HCT116 (cell line): ENCODE data around the gene RBMS1. TPM values are rescaled to one million over a fixed set of nuclear protein-coding genes. Genes with fewer than 3 reads are reported as not detected.

Source experiments
- ATAC-seq: fragments of 200-7000 bp; cut with Tn5 transposase; 2 replicates; pipeline ENCODE4 v1.9.1; 2020; ENCODE audit warnings: mild to moderate bottlenecking, moderate library complexity
- BruUV-seq: library from RNA; stranded (reverse); fragments of 400-500 nt; replicated peaks from 2 replicates; lab custom pipeline; 2021; lab: Mats Ljungman, UMichigan
- CTCF ChIA-PET: fragments of 300-600 bp; sonication (Branson Sonifier 250); formaldehyde crosslinking; loops from one replicate; lab custom pipeline; 2021; ENCODE audit warnings: antibody characterized with exemption; lab: Charles Lee
- POLR2A ChIA-PET: fragments of 300-600, 350-600 bp; sonication (Branson Sonifier 250); formaldehyde crosslinking; loops from one replicate; lab custom pipeline; 2021; ENCODE audit warnings: antibody characterized with exemption; lab: Charles Lee
- RAD21 ChIA-PET, 2 experiments: fragments of 300-600 bp; sonication (Branson Sonifier 250); formaldehyde crosslinking; loops; one replicate each; lab custom pipeline; 2023; ENCODE audit warnings: low total read pairs in 2 of 2; ENCODE audit not compliant: uncharacterized antibody in 2 of 2, unreplicated experiment in 2 of 2, low non-redundant PET in 1 of 2; lab: Charles Lee
- DNase-seq: peaks from one replicate; pipeline ENCODE4 v3.0.0-alpha.2; 2010; ENCODE audit warnings: low read depth, low spot score
- H2AFZ ChIP-seq: fragments of 200-600 bp; shearing (Covaris generic), sonication (generic); 2 replicates; pipeline ENCODE4 v1.6.1; 2017; ENCODE audit warnings: low read depth, mixed run types, mixed read lengths, antibody characterized with exemption, low read length; ENCODE audit not compliant: poor library complexity, severe bottlenecking
- H3K27ac ChIP-seq: 2 replicates; pipeline ENCODE4 v1.5.1; 2012; ENCODE audit warnings: low read depth, low read length
- H3K27me3 ChIP-seq: fragments of 200-600 bp; sonication (generic); 2 replicates; pipeline ENCODE4 v1.6.1; 2016; ENCODE audit warnings: mixed run types, low read length, mixed read lengths; ENCODE audit not compliant: insufficient read depth
- H3K36me3 ChIP-seq, 2 experiments: fragments of 200-500 bp in 1 of 2; fragments of 200-600 bp in 1 of 2; sonication (Bioruptor generic) in 1 of 2; sonication (generic) in 1 of 2; 2 replicates each; pipeline versions ENCODE4 v1.5.1 to v1.6.1; 2014 to 2016; ENCODE audit warnings: low read length in 2 of 2, inconsistent platforms in 1 of 2, mixed read lengths in 1 of 2, mixed run types in 1 of 2; ENCODE audit not compliant: insufficient read depth in 2 of 2, control insufficient read depth in 1 of 2
- H3K4me1 ChIP-seq, 2 experiments: fragments of 200-600 bp in 1 of 2; sonication (generic) in 1 of 2; 2 replicates each; pipeline versions ENCODE4 v1.5.1 to v1.6.1; 2012 to 2017; ENCODE audit warnings: low read length in 2 of 2, inconsistent platforms in 1 of 2, mild to moderate bottlenecking in 1 of 2, mixed read lengths in 1 of 2, mixed run types in 1 of 2, moderate library complexity in 1 of 2; ENCODE audit not compliant: insufficient read depth in 2 of 2, control insufficient read depth in 1 of 2
- H3K4me2 ChIP-seq: fragments of 200-600 bp; sonication (generic); 2 replicates; pipeline ENCODE4 v1.6.1; 2017; ENCODE audit warnings: mixed run types, low read length, mixed read lengths
- H3K4me3 ChIP-seq, 2 experiments: fragments of 200-600 bp in 1 of 2; sonication (generic) in 1 of 2; replicated peaks in 1 of 2; 2 replicates each; pipeline ENCODE4 v1.5.1; 2011 to 2016; ENCODE audit warnings: low read length in 2 of 2, control low read depth in 1 of 2, low read depth in 1 of 2, mild to moderate bottlenecking in 1 of 2, mixed read lengths in 1 of 2, mixed run types in 1 of 2
- H3K79me2 ChIP-seq: fragments of 200-600 bp; sonication (generic); 2 replicates; pipeline ENCODE4 v1.6.1; 2017; ENCODE audit warnings: mild to moderate bottlenecking, mixed run types, low read length, moderate library complexity, mixed read lengths; ENCODE audit not compliant: insufficient read depth
- H3K9ac ChIP-seq: fragments of 200-600 bp; sonication (generic); 2 replicates; pipeline ENCODE4 v1.6.1; 2016; ENCODE audit warnings: low read length, mixed read lengths
- H3K9me2 ChIP-seq: fragments of 200-600 bp; sonication (generic), shearing (Covaris generic); 2 replicates; pipeline ENCODE4 v1.6.1; 2017; ENCODE audit warnings: mixed run types, mild to moderate bottlenecking, moderate library complexity; ENCODE audit not compliant: insufficient read depth
- H3K9me3 ChIP-seq, 2 experiments: fragments of 200-500 bp in 1 of 2; fragments of 200-600 bp in 1 of 2; sonication (Bioruptor generic) in 1 of 2; sonication (generic) in 1 of 2; 2 replicates each; pipeline ENCODE4 v1.6.1; 2014 to 2017; ENCODE audit warnings: low read length in 2 of 2, mixed read lengths in 2 of 2, inconsistent platforms in 1 of 2, low read depth in 1 of 2, mild to moderate bottlenecking in 1 of 2, mixed run types in 1 of 2, moderate library complexity in 1 of 2; ENCODE audit not compliant: control insufficient read depth in 1 of 2, insufficient read depth in 1 of 2
- H4K20me1 ChIP-seq: fragments of 200-600 bp; sonication (generic), shearing (Covaris generic); 2 replicates; pipeline ENCODE4 v1.6.1; 2017; ENCODE audit warnings: mixed run types, mild to moderate bottlenecking, moderate library complexity; ENCODE audit not compliant: insufficient read depth
- CBX3 ChIP-seq: IDR thresholded peaks from 2 replicates; pipeline ENCODE4 v1.6.1; 2012; ENCODE audit warnings: low read depth
- CTCF ChIP-seq, 3 experiments: fragments of 200-600 bp in 1 of 3; sonication (generic) in 1 of 3; IDR thresholded peaks in 2 of 3; conservative IDR thresholded peaks in 1 of 3; 2 replicates each; pipeline ENCODE4 v1.5.1; 2012 to 2017; ENCODE audit warnings: low read depth in 2 of 3, low read length in 2 of 3, antibody characterized with exemption in 1 of 3, borderline replicate concordance in 1 of 3, control low read depth in 1 of 3, mild to moderate bottlenecking in 1 of 3, mixed read lengths in 1 of 3, mixed run types in 1 of 3, moderate library complexity in 1 of 3; ENCODE audit not compliant: insufficient read depth in 1 of 3
- ELF1 ChIP-seq: IDR thresholded peaks from 2 replicates; pipeline ENCODE4 v1.6.1; 2012; ENCODE audit warnings: low read depth, borderline replicate concordance
- EZH2 ChIP-seq: fragments of 200-600 bp; sonication (generic); IDR thresholded peaks from 2 replicates; pipeline ENCODE4 v1.6.1; 2017; ENCODE audit warnings: antibody characterized with exemption, mixed run types
- FOSL1 ChIP-seq: IDR thresholded peaks from 2 replicates; pipeline ENCODE4 v1.6.1; 2012; ENCODE audit warnings: low read depth
- MAX ChIP-seq: IDR thresholded peaks from 2 replicates; pipeline ENCODE4 v1.6.1; 2012
- POLR2A ChIP-seq: IDR thresholded peaks from 2 replicates; pipeline ENCODE4 v1.7.0; 2011; ENCODE audit warnings: borderline replicate concordance; ENCODE audit not compliant: insufficient read depth, insufficient read length; ENCODE audit errors: extremely low read depth
- SIN3A ChIP-seq: IDR thresholded peaks from 2 replicates; pipeline ENCODE4 v1.6.1; 2012; ENCODE audit warnings: low read depth
- SP1 ChIP-seq: IDR thresholded peaks from 2 replicates; pipeline ENCODE4 v1.6.1; 2012; ENCODE audit warnings: low read depth
- SRF ChIP-seq: IDR thresholded peaks from 2 replicates; pipeline ENCODE4 v1.6.1; 2012; ENCODE audit warnings: low read depth
- TCF7L2 ChIP-seq: IDR thresholded peaks from 2 replicates; pipeline ENCODE4 v1.7.0; 2011; ENCODE audit warnings: borderline replicate concordance, inconsistent platforms; ENCODE audit not compliant: insufficient read depth, insufficient read length; ENCODE audit errors: extremely low read depth
- intact Hi-C: fragments of 100-400 bp; cut with micrococcal nuclease; formaldehyde crosslinking; loops from 2 replicates; pipeline ENCODE4 v1.10.0; 2022
- total RNA-seq: library from RNA; stranded (reverse); gene quantifications from one replicate; pipeline ENCODE4 v1.2.1, GENCODE V29; 2021; ENCODE audit not compliant: unreplicated experiment
- TF ChIP-seq, protein P1 (sequence below): IDR thresholded peaks from 2 replicates; pipeline ENCODE4 v1.6.1; 2012
- TF ChIP-seq, protein P2 (sequence below): IDR thresholded peaks from 2 replicates; pipeline ENCODE4 v1.6.1; 2012; ENCODE audit warnings: low read depth

The RBMS1 gene
- total RNA-seq, 1 experiment from 2014 or later, result 17.6 TPM

DNA sequence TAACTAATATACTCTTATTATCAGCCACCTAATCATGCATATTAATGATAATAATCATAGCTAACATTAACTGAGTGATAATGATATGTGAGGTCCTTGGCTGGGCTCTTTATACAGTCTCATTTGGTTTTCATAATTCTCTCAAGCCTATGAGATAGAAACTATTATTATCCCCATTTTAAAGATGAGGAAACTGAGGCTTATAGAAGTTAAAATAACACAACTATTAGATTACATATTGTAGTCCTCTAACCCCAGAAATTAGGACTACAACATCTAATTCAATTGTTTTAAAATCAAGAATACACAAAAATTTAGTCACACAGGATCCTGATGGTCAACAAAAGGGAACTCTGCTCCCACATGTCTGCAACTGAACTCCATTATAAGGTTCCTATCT is 209.9 kb downstream of the RBMS1 start:
- CTCF ChIA-PET, result no interaction called here

More for the DNA sequence above, 209.9 kb downstream of the RBMS1 start:
- no peaks in the 10 kb centered on the region for H4K20me1 ChIP-seq
- no peaks in the 10 kb centered on the region for H3K36me3 ChIP-seq
- no peak overlapping the region for H2AFZ ChIP-seq
- H3K27me3 ChIP-seq, result no peaks in the 10 kb centered on the region
- H3K9me2 ChIP-seq, result no peaks in the 10 kb centered on the region
- intact Hi-C loops, result no loop called here
- no peak overlapping the region for H3K9ac ChIP-seq
- BruUV-seq, result no TSS peak
- RAD21 ChIA-PET, result no interaction called here
- no peak overlapping the region for H3K4me2 ChIP-seq
- DNase-seq (no peak), ATAC-seq (no peak)
- no peak for TF ChIP-seq ELF1
- TF ChIP-seq, protein P1, sequence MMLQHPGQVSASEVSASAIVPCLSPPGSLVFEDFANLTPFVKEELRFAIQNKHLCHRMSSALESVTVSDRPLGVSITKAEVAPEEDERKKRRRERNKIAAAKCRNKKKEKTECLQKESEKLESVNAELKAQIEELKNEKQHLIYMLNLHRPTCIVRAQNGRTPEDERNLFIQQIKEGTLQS, result no peak
- no peak for TF ChIP-seq MAX
- TF ChIP-seq CBX3, result no peak
- no peak for TF ChIP-seq TCF7L2
- no peak for TF ChIP-seq FOSL1
- no peak for TF ChIP-seq SP1
- TF ChIP-seq CTCF (IDR thresholded peaks at IDR 0.05 in 2 of 3, conservative IDR thresholded peaks at IDR 0.05 in 1 of 3; ENCODE audit: borderline replicate concordance in 1 of 3, insufficient read depth in 1 of 3, low read depth in 2 of 3, low read length in 2 of 3), result no peak
- no peak for TF ChIP-seq EZH2
- no peak for TF ChIP-seq POLR2A
- no peak for TF ChIP-seq SIN3A
- TF ChIP-seq SRF, result no peak
- TF ChIP-seq, protein P2, sequence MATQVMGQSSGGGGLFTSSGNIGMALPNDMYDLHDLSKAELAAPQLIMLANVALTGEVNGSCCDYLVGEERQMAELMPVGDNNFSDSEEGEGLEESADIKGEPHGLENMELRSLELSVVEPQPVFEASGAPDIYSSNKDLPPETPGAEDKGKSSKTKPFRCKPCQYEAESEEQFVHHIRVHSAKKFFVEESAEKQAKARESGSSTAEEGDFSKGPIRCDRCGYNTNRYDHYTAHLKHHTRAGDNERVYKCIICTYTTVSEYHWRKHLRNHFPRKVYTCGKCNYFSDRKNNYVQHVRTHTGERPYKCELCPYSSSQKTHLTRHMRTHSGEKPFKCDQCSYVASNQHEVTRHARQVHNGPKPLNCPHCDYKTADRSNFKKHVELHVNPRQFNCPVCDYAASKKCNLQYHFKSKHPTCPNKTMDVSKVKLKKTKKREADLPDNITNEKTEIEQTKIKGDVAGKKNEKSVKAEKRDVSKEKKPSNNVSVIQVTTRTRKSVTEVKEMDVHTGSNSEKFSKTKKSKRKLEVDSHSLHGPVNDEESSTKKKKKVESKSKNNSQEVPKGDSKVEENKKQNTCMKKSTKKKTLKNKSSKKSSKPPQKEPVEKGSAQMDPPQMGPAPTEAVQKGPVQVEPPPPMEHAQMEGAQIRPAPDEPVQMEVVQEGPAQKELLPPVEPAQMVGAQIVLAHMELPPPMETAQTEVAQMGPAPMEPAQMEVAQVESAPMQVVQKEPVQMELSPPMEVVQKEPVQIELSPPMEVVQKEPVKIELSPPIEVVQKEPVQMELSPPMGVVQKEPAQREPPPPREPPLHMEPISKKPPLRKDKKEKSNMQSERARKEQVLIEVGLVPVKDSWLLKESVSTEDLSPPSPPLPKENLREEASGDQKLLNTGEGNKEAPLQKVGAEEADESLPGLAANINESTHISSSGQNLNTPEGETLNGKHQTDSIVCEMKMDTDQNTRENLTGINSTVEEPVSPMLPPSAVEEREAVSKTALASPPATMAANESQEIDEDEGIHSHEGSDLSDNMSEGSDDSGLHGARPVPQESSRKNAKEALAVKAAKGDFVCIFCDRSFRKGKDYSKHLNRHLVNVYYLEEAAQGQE, result no peak
- TF ChIP-seq, all 23 proteins: peak for 0
- Histone ChIP-seq H3K9me3 (no peaks in the 10 kb centered on the region), H3K27ac (no peak overlapping the region), H3K4me1 (no peaks in the 10 kb centered on the region; a peak in 1 of 4 replicates), H3K4me3 (no peak overlapping the region), H3K79me2 (no peaks in the 10 kb centered on the region)
- POLR2A ChIA-PET, result no interaction called here
